CD14-positive monocyte (primary cell): ENCODE measurements around the gene NRROS. TPM values are rescaled to one million over a fixed set of nuclear protein-coding genes. Genes with fewer than 3 reads are reported as not detected.

Experiments used
- DNase-seq, 3 donors: peaks; one replicate each; pipeline ENCODE4 v3.0.0-alpha.2; 2011 to 2022
- H2AFZ ChIP-seq: 2 replicates; pipeline ENCODE4 v1.6.0; 2012; ENCODE audit warnings: mild to moderate bottlenecking, low read depth, low read length, inconsistent platforms; ENCODE audit not compliant: insufficient read depth, poor library complexity, severe bottlenecking
- H3K27ac ChIP-seq, 2 donors: 1 replicate in 1 of 2; 2 replicates in 1 of 2; pipeline ENCODE4 v1.5.1; 2012 to 2013; ENCODE audit warnings: low read length in 2 of 2, control low read depth in 1 of 2, inconsistent platforms in 1 of 2, low read depth in 1 of 2, mild to moderate bottlenecking in 1 of 2
- H3K27me3 ChIP-seq, 2 donors: one replicate each; pipeline versions ENCODE4 v1.6.0 to v1.6.1; 2011 to 2013; ENCODE audit warnings: low read length in 2 of 2; ENCODE audit not compliant: control insufficient read depth in 2 of 2, insufficient read depth in 2 of 2
- H3K36me3 ChIP-seq, 2 donors: replicated peaks in 1 of 2; 1 replicate in 1 of 2; 2 replicates in 1 of 2; pipeline versions ENCODE4 v1.5.1 to v1.6.1; 2012 to 2013; ENCODE audit warnings: low read length in 2 of 2, control low read depth in 1 of 2, inconsistent platforms in 1 of 2, mild to moderate bottlenecking in 1 of 2; ENCODE audit not compliant: insufficient read depth in 2 of 2, control insufficient read depth in 1 of 2
- H3K4me1 ChIP-seq, 2 donors: 1 replicate in 1 of 2; 2 replicates in 1 of 2; pipeline versions ENCODE4 v1.5.1 to v1.6.1; 2012 to 2013; ENCODE audit warnings: low read length in 2 of 2, control low read depth in 1 of 2, inconsistent platforms in 1 of 2, mild to moderate bottlenecking in 1 of 2, moderate library complexity in 1 of 2; ENCODE audit not compliant: insufficient read depth in 2 of 2, control insufficient read depth in 1 of 2
- H3K4me2 ChIP-seq: replicated peaks from 2 replicates; pipeline ENCODE3; 2012; ENCODE audit warnings: low read length, moderate library complexity, mild to moderate bottlenecking; ENCODE audit not compliant: poor library complexity, severe bottlenecking; ENCODE audit errors: extremely low read depth
- H3K4me3 ChIP-seq, 3 experiments: fragments of 200-600 bp in 1 of 3; sonication (generic) in 1 of 3; replicated peaks in 1 of 3; 1 replicate in 2 of 3; 2 replicates in 1 of 3; pipeline ENCODE4 v1.5.1; 2011 to 2013; ENCODE audit warnings: low read length in 3 of 3, mild to moderate bottlenecking in 3 of 3, control low read depth in 2 of 3, low read depth in 2 of 3, inconsistent platforms in 1 of 3, moderate library complexity in 1 of 3
- H3K79me2 ChIP-seq: 2 replicates; pipeline ENCODE4 v1.6.0; 2012; ENCODE audit warnings: mild to moderate bottlenecking, control low read depth, inconsistent platforms, low read length, moderate library complexity; ENCODE audit not compliant: insufficient read depth
- H3K9ac ChIP-seq: 2 replicates; pipeline ENCODE4 v1.6.0; 2017; ENCODE audit warnings: low read length, mild to moderate bottlenecking; ENCODE audit not compliant: insufficient read depth, poor library complexity, severe bottlenecking
- H3K9me3 ChIP-seq, 2 donors: replicated peaks in 1 of 2; 1 replicate in 1 of 2; 2 replicates in 1 of 2; pipeline versions ENCODE4 v1.5.1 to v1.6.1; 2012 to 2013; ENCODE audit warnings: low read length in 2 of 2, control low read depth in 1 of 2; ENCODE audit not compliant: control insufficient read depth in 1 of 2, insufficient read depth in 1 of 2
- H4K20me1 ChIP-seq: 2 replicates; pipeline ENCODE4 v1.6.0; 2012; ENCODE audit warnings: mild to moderate bottlenecking, low read length, control low read depth, moderate library complexity; ENCODE audit not compliant: insufficient read depth
- H3K27ac Mint-ChIP-seq, 7 donors: one replicate each; pipeline ENCODE4 v1.8.0; 2020; ENCODE audit warnings: mild to moderate bottlenecking in 7 of 7, mixed read lengths in 7 of 7, moderate library complexity in 6 of 7, inconsistent platforms in 2 of 7
- H3K27me3 Mint-ChIP-seq, 3 donors: one replicate each; pipeline ENCODE4 v1.8.0; 2021 to 2022; ENCODE audit warnings: low read depth in 3 of 3, mild to moderate bottlenecking in 3 of 3, mixed read lengths in 3 of 3, moderate library complexity in 3 of 3, inconsistent platforms in 1 of 3
- H3K36me3 Mint-ChIP-seq, 2 donors: one replicate each; pipeline ENCODE4 v1.8.0; 2020; ENCODE audit warnings: mixed read lengths in 2 of 2, inconsistent platforms in 1 of 2, mild to moderate bottlenecking in 1 of 2
- H3K4me1 Mint-ChIP-seq: one replicate; pipeline ENCODE4 v1.8.0; 2020; ENCODE audit warnings: mild to moderate bottlenecking, mixed read lengths
- H3K4me3 Mint-ChIP-seq, 2 donors: one replicate each; pipeline ENCODE4 v1.8.0; 2020; ENCODE audit warnings: mild to moderate bottlenecking in 2 of 2, mixed read lengths in 2 of 2, moderate library complexity in 1 of 2
- H3K9me3 Mint-ChIP-seq, 7 donors: one replicate each; pipeline ENCODE4 v1.8.0; 2020 to 2022; ENCODE audit warnings: mixed read lengths in 7 of 7, mild to moderate bottlenecking in 6 of 7, moderate library complexity in 6 of 7, inconsistent platforms in 2 of 7
- CTCF ChIP-seq: fragments of 200-600 bp; IDR thresholded peaks from one replicate; pipeline ENCODE4 v1.8.0; 2022; ENCODE audit warnings: antibody characterized with exemption, mild to moderate bottlenecking
- WGBS: methylation state at CpG from one replicate; pipeline ENCODE4 v1.1.5; 2013; ENCODE audit warnings: missing lambda C conversion rate; ENCODE audit not compliant: insufficient coverage; 5-methylcytosine and 5-hydroxymethylcytosine counted together
- intact Hi-C, 2 donors: fragments of 100-400 bp; cut with micrococcal nuclease; formaldehyde crosslinking; loops; one replicate each; pipeline versions ENCODE4 v1.15.0 to v1.15.1; 2023
- polyA plus RNA-seq, 3 donors: library from polyadenylated mRNA; depleted of rRNA in 1 of 3; unstranded in 2 of 3; stranded (reverse) in 1 of 3; fragments of 300-500 nt in 2 of 3; fragments of >200 nt in 1 of 3; fragmentation: Illumina TruSeq in 2 of 3; gene quantifications; 1 replicate in 2 of 3; 2 replicates in 1 of 3; pipeline ENCODE4 v1.2.3, GENCODE V29; 2012 to 2021
- small RNA-seq: library from RNA; depleted of rRNA; stranded (forward); fragments of <200 nt; gene quantifications from one replicate; pipeline ENCODE3, GENCODE V24; 2012; ENCODE audit warnings: low read depth; ENCODE audit not compliant: insufficient read length

NRROS gene
- polyA plus RNA-seq, 3 donors, result 5.9 to 109 (median 7.5) TPM

- Histone ChIP-seq H3K9me3 (no peaks in the 10 kb centered on the region), H3K9ac (no peak overlapping the region), H3K4me1 (peaks cover 23 to 34% of the 10 kb centered on the region in 2 donors), H3K4me3 (no peak overlapping the region), H3K4me2 (no peak overlapping the region), H3K36me3 (peaks cover 18 to 31% of the 10 kb centered on the region in 2 donors), H4K20me1 (peaks cover 40% of the 10 kb centered on the region), H2AFZ (no peak overlapping the region), H3K79me2 (peaks cover 7% of the 10 kb centered on the region), H3K27me3 (no peaks in the 10 kb centered on the region), H3K27ac (no peak overlapping the region)
- Mint-ChIP-seq H3K9me3 (no peaks in the 10 kb centered on the region), H3K4me3 (no peak overlapping the region), H3K4me1 (peaks cover 23% of the 10 kb centered on the region), H3K27me3 (peaks cover 0 to 2% (median 1%) of the 10 kb centered on the region in 3 donors), H3K36me3 (peaks cover 29 to 33% of the 10 kb centered on the region in 2 donors), H3K27ac (peak overlapping the region in 1 of 7 donors; percentile 14)
- 100% methylated on average over 4 of the region's 8 CpGs for WGBS
- no peak for DNase-seq
- intact Hi-C loops, result loop anchor here in 1 of 2 donors (5.0 kb wide), 1 partner anchor 35 kb away; no protein-coding TSS in a partner anchor
- no peak for TF ChIP-seq CTCF
Measured at GRCh38 chr3:196707566-196707965, 68.1 kb downstream of the NRROS start.

- no peak overlapping the region for H3K4me3 ChIP-seq
- no peak overlapping the region for H3K27ac ChIP-seq
- H3K9me3 Mint-ChIP-seq, result no peaks in the 10 kb centered on the region
- H3K36me3 Mint-ChIP-seq, result peaks cover 26 to 30% of the 10 kb centered on the region in 2 donors
- no peak overlapping the region for H3K4me2 ChIP-seq
- no peak overlapping the region for H2AFZ ChIP-seq
- no peak overlapping the region for H3K27ac Mint-ChIP-seq
- 100% methylated on average over 2 of the region's 7 CpGs for WGBS
- no peaks in the 10 kb centered on the region for H3K27me3 ChIP-seq
- no peaks in the 10 kb centered on the region for H3K9me3 ChIP-seq
- H3K4me3 Mint-ChIP-seq, result no peak overlapping the region
- peaks cover 15 to 26% of the 10 kb centered on the region in 2 donors for H3K36me3 ChIP-seq
- peaks cover 31 to 43% of the 10 kb centered on the region in 2 donors for H3K4me1 ChIP-seq
- no peak overlapping the region for H3K9ac ChIP-seq
- H4K20me1 ChIP-seq, result peaks cover 32% of the 10 kb centered on the region
- intact Hi-C loops, result loop anchor here in 1 of 2 donors (5.0 kb wide), 1 partner anchor 34 kb away; no protein-coding TSS in a partner anchor
- no peak for DNase-seq
- peaks cover 0 to 2% (median 1%) of the 10 kb centered on the region in 3 donors for H3K27me3 Mint-ChIP-seq
- TF ChIP-seq CTCF, result no peak
- peaks cover 13% of the 10 kb centered on the region for H3K79me2 ChIP-seq
- peaks cover 30% of the 10 kb centered on the region for H3K4me1 Mint-ChIP-seq
Measured at GRCh38 chr3:196708467-196708866, 69.0 kb downstream of the NRROS start.

Small RNA genes lying within 50 kb of the gene (small RNA-seq; reads per million reads assigned to genes)
- gene RNU6-646P, result not detected

Other genes starting within 250 kb of the NRROS start
- gene UBXN7, start 207.3 kb upstream of the NRROS start, polyA plus RNA-seq, result 10 to 100 TPM; 10.5 to 15.8 (median 13.6) TPM
- 1 to 10 TPM; 4.4 to 6.9 (median 6.7) TPM for gene RNF168, start 135.9 kb upstream of the NRROS start, polyA plus RNA-seq
- gene SMCO1, start 124.3 kb upstream of the NRROS start, polyA plus RNA-seq, result not detected
- 1 to 10 TPM; 4.1 to 6.7 (median 5.3) TPM for gene WDR53, start 71.1 kb upstream of the NRROS start, polyA plus RNA-seq
- gene FBXO45, start 71.0 kb upstream of the NRROS start, polyA plus RNA-seq, result 1 to 10 TPM; 1.8 to 2.8 (median 2.3) TPM
- gene CEP19, start 72.6 kb downstream of the NRROS start, polyA plus RNA-seq, result 1 to 10 TPM; 1.7 to 3.2 (median 2.7) TPM
- gene PIGX, start 72.7 kb downstream of the NRROS start, polyA plus RNA-seq, result 10 to 100 TPM; 11.8 to 44.9 (median 29.8) TPM
- 10 to 100 TPM; 32.4 to 44.2 (median 33.2) TPM for gene PAK2, start 100.2 kb downstream of the NRROS start, polyA plus RNA-seq
- gene SENP5, start 228.2 kb downstream of the NRROS start, polyA plus RNA-seq, result 10 to 100 TPM in 1 of 3 donors, 1 to 10 TPM in 2; 6.7 to 10.4 (median 8.4) TPM